Measurements from ENCODE around the gene DNER.
"Not testable (repeated sequence)": the region's sequence is repeated elsewhere in the genome, so short reads cannot be mapped to it uniquely, and the experiment has no call there.

DNER gene

GRCh38 chr2:229714736-229715541 is 584 bp upstream of the DNER start:
- no peak for FAIRE-seq

GRCh38 chr2:229713371-229714079 is 830 bp downstream of the DNER start:
- no peak for FAIRE-seq

- FAIRE-seq, result no peak
Observed at GRCh38 chr2:229712136-229712535, 2.2 kb downstream of the DNER start.

GRCh38 chr2:229708335-229708734 is 6.0 kb downstream of the DNER start:
- no peak for FAIRE-seq

GRCh38 chr2:229703909-229704630 is 10.3 kb downstream of the DNER start:
- FAIRE-seq, result no peak

GRCh38 chr2:229701716-229702115 is 12.6 kb downstream of the DNER start:
- no peak for FAIRE-seq

GRCh38 chr2:229701062-229701461 is 13.3 kb downstream of the DNER start:
- no peak for FAIRE-seq

- no peak for FAIRE-seq
Observed at GRCh38 chr2:229695961-229696360, 18.4 kb downstream of the DNER start.

- not testable (repeated sequence) for FAIRE-seq
Observed at GRCh38 chr2:229693845-229694244, 20.5 kb downstream of the DNER start.

GRCh38 chr2:229691631-229692030 is 22.7 kb downstream of the DNER start:
- FAIRE-seq, result no peak

- no peak for FAIRE-seq
Observed at GRCh38 chr2:229689307-229689839, 25.0 kb downstream of the DNER start.

- FAIRE-seq, result no peak
Observed at GRCh38 chr2:229688141-229688540, 26.2 kb downstream of the DNER start.

GRCh38 chr2:229686122-229686919 is 28.0 kb downstream of the DNER start:
- no peak for FAIRE-seq

GRCh38 chr2:229684942-229685562 is 29.3 kb downstream of the DNER start:
- FAIRE-seq, result no peak

GRCh38 chr2:229679393-229680125 is 34.8 kb downstream of the DNER start:
- no peak for FAIRE-seq

GRCh38 chr2:229675569-229675968 is 38.8 kb downstream of the DNER start:
- FAIRE-seq, result no peak

GRCh38 chr2:229674830-229675530 is 39.4 kb downstream of the DNER start:
- no peak for FAIRE-seq

- FAIRE-seq, result no peak
Observed at GRCh38 chr2:229673676-229674075, 40.7 kb downstream of the DNER start.

GRCh38 chr2:229672021-229672420 is 42.3 kb downstream of the DNER start:
- FAIRE-seq, result no peak

GRCh38 chr2:229669841-229670240 is 44.5 kb downstream of the DNER start:
- no peak for FAIRE-seq

GRCh38 chr2:229666811-229667210 is 47.5 kb downstream of the DNER start:
- FAIRE-seq, result no peak

All from colon (tissue), 2 donors.